PC-9 (cell line): ENCODE measurements around the gene CEP83. TPM values are rescaled to one million over a fixed set of nuclear protein-coding genes. Genes with fewer than 3 reads are reported as not detected.

ENCODE experiments used
- BruUV-seq: library from RNA; stranded (reverse); fragments of 400-500 nt; replicated peaks from 2 replicates; lab custom pipeline; 2021; lab: Mats Ljungman, UMichigan
- CTCF ChIA-PET: fragments of 300-600 bp; sonication (Branson Sonifier 250); formaldehyde crosslinking; loops from one replicate; lab custom pipeline; 2022; ENCODE audit warnings: antibody characterized with exemption; lab: Charles Lee
- POLR2A ChIA-PET: fragments of 300-600 bp; sonication (Branson Sonifier 250); formaldehyde crosslinking; loops from one replicate; lab custom pipeline; 2022; ENCODE audit warnings: antibody characterized with exemption; ENCODE audit not compliant: unreplicated experiment; lab: Charles Lee
- DNase-seq, 2 experiments: peaks; one replicate each; pipeline versions ENCODE4 v3.0.0 to v3.0.0-alpha.2; 2015 to 2022; ENCODE audit warnings: mixed read lengths in 1 of 2
- H2AFZ ChIP-seq: fragments of 200-600 bp; sonication (generic); 2 replicates; pipeline ENCODE4 v1.8.1; 2017; ENCODE audit warnings: antibody characterized with exemption
- H3F3A ChIP-seq: fragments of 200-600 bp; sonication (generic); 2 replicates; pipeline ENCODE4 v1.8.1; 2017; ENCODE audit warnings: antibody characterized with exemption, mild to moderate bottlenecking, low read depth; ENCODE audit not compliant: insufficient read depth
- H3K27ac ChIP-seq: fragments of 200-600 bp; sonication (generic); 2 replicates; pipeline ENCODE4 v1.6.1; 2016; ENCODE audit warnings: mixed run types
- H3K27me3 ChIP-seq: fragments of 200-600 bp; sonication (generic); 2 replicates; pipeline ENCODE4 v1.6.1; 2016; ENCODE audit warnings: low read depth, mixed run types; ENCODE audit not compliant: insufficient read depth
- H3K36me3 ChIP-seq: fragments of 200-600 bp; sonication (generic); 2 replicates; pipeline ENCODE4 v1.6.1; 2016; ENCODE audit warnings: low read depth, mixed run types
- H3K4me1 ChIP-seq: fragments of 200-600 bp; sonication (generic); replicated peaks from 2 replicates; pipeline ENCODE4 v1.6.1; 2016; ENCODE audit warnings: mixed run types; ENCODE audit not compliant: insufficient read depth
- H3K4me2 ChIP-seq: fragments of 200-600 bp; sonication (generic); 2 replicates; pipeline ENCODE4 v1.6.1; 2017; ENCODE audit warnings: mixed run types
- H3K4me3 ChIP-seq: fragments of 200-600 bp; sonication (generic); 2 replicates; pipeline ENCODE4 v1.6.1; 2016; ENCODE audit warnings: mixed run types
- H3K79me2 ChIP-seq: fragments of 200-600 bp; sonication (generic); 2 replicates; pipeline ENCODE4 v1.6.1; 2017; ENCODE audit warnings: low read depth, mixed run types
- H3K9me2 ChIP-seq: fragments of 200-600 bp; sonication (generic); 2 replicates; pipeline ENCODE4 v1.8.1; 2017; ENCODE audit warnings: mild to moderate bottlenecking; ENCODE audit not compliant: insufficient read depth
- H3K9me3 ChIP-seq: fragments of 200-600 bp; sonication (generic); 2 replicates; pipeline ENCODE4 v1.8.1; 2016; ENCODE audit warnings: low read depth; ENCODE audit not compliant: insufficient read depth
- H4K20me1 ChIP-seq: fragments of 200-600 bp; sonication (generic); 2 replicates; pipeline ENCODE4 v1.8.1; 2017; ENCODE audit not compliant: insufficient read depth
- CTCF ChIP-seq: fragments of 200-600 bp; sonication (generic); conservative IDR thresholded peaks from 2 replicates; pipeline ENCODE4 v1.6.1; 2017; ENCODE audit warnings: mixed run types, antibody characterized with exemption, mild to moderate bottlenecking, moderate library complexity
- EZH2 ChIP-seq: fragments of 200-600 bp; sonication (generic); IDR thresholded peaks from 2 replicates; pipeline ENCODE4 v1.8.0; 2017; ENCODE audit warnings: antibody characterized with exemption, low read depth
- intact Hi-C: fragments of 100-400 bp; cut with micrococcal nuclease; formaldehyde crosslinking; loops from one replicate; pipeline ENCODE4 v1.10.0; 2022; ENCODE audit not compliant: unreplicated experiment
- total RNA-seq: library from RNA; stranded (reverse); gene quantifications from 2 replicates; pipeline ENCODE4 v1.2.3, GENCODE V29; 2021

The CEP83 gene
- total RNA-seq, 1 experiment from 2014 or later, result 19.6 TPM

DNA sequence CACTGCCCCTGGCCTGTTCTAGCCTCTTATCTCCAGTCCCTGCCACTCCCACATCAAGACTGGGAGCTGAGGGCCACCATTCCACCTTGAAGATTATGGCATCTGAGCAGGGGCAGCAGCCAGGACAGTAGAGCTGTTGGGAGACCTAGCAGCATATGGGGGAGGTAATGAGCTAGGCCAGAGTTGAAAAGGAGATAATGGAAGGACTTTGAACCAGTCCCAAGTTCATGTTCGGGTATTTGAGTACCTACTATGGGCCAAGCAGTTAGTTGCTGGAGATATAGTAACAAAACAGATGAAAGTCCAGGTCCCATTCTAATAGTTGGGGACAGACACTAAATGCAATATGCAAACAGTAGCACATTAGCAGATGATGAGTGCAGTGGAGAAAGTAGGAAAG is 159.8 kb downstream of the CEP83 start:
- ChIA-PET CTCF (no interaction called here), POLR2A (no interaction called here)
- Histone ChIP-seq H3K79me2 (no peaks in the 10 kb centered on the region), H3K36me3 (no peaks in the 10 kb centered on the region), H2AFZ (no peak overlapping the region), H3K4me3 (no peak overlapping the region), H3F3A (no peaks in the 10 kb centered on the region), H3K9me2 (peaks cover 6% of the 10 kb centered on the region; the same call in 1 of the 2 replicates), H3K4me1 (no peaks in the 10 kb centered on the region), H3K27ac (no peak overlapping the region), H3K9me3 (no peaks in the 10 kb centered on the region), H3K27me3 (no peaks in the 10 kb centered on the region), H3K4me2 (no peak overlapping the region), H4K20me1 (no peaks in the 10 kb centered on the region)
- DNase-seq, result no peak
- intact Hi-C loops, result no loop called here
- BruUV-seq, result no TSS peak
- no peak for TF ChIP-seq EZH2
- TF ChIP-seq CTCF, result no peak

GRCh38 chr12:94297876-94298505 is 161.7 kb downstream of the CEP83 start:
- peaks cover 6% of the 10 kb centered on the region; the same call in 1 of the 2 replicates for H3K9me2 ChIP-seq

DNA sequence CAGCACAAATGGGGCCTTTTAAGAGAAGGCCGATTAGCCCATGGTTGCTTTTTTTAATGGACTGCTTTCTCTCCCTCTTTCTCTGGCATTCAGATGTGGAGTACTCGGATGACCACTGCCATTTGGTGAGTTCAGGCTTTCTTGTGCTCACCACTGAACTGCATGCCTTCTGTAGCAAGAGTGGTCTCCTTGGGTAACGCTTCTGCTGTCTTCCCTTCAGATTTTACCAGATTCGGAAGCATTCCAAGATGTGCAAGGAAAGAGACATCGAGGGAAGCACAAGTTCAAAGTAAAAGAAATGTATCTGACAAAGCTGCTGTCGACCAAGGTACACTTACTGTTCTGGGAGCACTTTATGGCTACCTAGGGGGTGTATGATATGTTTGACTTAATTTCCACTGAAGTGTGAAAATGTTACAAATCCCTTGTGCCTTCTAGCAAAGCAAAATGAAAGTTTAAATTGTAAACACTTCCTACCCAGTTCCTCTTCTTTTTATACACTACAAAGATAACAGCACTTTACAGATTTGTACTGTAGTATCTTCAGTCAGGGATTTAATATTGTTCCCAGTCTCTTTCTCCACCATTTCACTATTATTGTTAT is 162.5 kb downstream of the CEP83 start:
- POLR2A ChIA-PET, result interaction anchor here (0.5 kb wide), 1 partner anchor 815 kb away, joined by 4 read pairs; no protein-coding TSS in a partner anchor

More at GRCh38 chr12:94297876-94298505, 161.7 kb downstream of the CEP83 start:
- Histone ChIP-seq H3K9me3 (no peaks in the 10 kb centered on the region), H2AFZ (no peak overlapping the region), H3K79me2 (no peaks in the 10 kb centered on the region), H3K4me1 (no peaks in the 10 kb centered on the region), H3K4me2 (no peak overlapping the region), H3K36me3 (no peaks in the 10 kb centered on the region), H3K4me3 (no peak overlapping the region), H3K27me3 (no peaks in the 10 kb centered on the region), H3F3A (no peaks in the 10 kb centered on the region), H3K27ac (no peak overlapping the region), H4K20me1 (no peaks in the 10 kb centered on the region)
- DNase-seq, result no peak
- BruUV-seq, result no TSS peak
- intact Hi-C loops, result no loop called here
- ChIA-PET CTCF (no interaction called here), POLR2A (interaction anchor here (0.5 kb wide), 1 partner anchor 815 kb away, joined by 4 read pairs; no protein-coding TSS in a partner anchor)
- TF ChIP-seq CTCF (no peak), EZH2 (no peak)

More for the DNA sequence above, 162.5 kb downstream of the CEP83 start:
- no peak for DNase-seq
- Histone ChIP-seq H3K36me3 (no peaks in the 10 kb centered on the region), H2AFZ (no peak overlapping the region), H3K27ac (no peak overlapping the region), H3K4me1 (no peaks in the 10 kb centered on the region), H3K79me2 (no peaks in the 10 kb centered on the region), H3K27me3 (no peaks in the 10 kb centered on the region), H3K9me3 (no peaks in the 10 kb centered on the region), H3K9me2 (peaks cover 6% of the 10 kb centered on the region; the same call in 1 of the 2 replicates), H3K4me2 (no peak overlapping the region), H4K20me1 (no peaks in the 10 kb centered on the region), H3K4me3 (no peak overlapping the region), H3F3A (no peaks in the 10 kb centered on the region)
- BruUV-seq, result no TSS peak
- CTCF ChIA-PET, result no interaction called here
- TF ChIP-seq EZH2, result no peak
- no peak for TF ChIP-seq CTCF
- intact Hi-C loops, result no loop called here
